HCT116 (cell line): Measurements from ENCODE around the gene TMEM14A. TPM values are rescaled to one million over a fixed set of nuclear protein-coding genes. Genes with fewer than 3 reads are reported as not detected.
A peak's percentile ranks its signal among the peaks of the same experiment; 100 is the strongest.

Source experiments
- ATAC-seq: fragments of 200-7000 bp; cut with Tn5 transposase; 2 replicates; pipeline ENCODE4 v1.9.1; 2020; ENCODE audit warnings: mild to moderate bottlenecking, moderate library complexity
- BruUV-seq: library from RNA; stranded (reverse); fragments of 400-500 nt; replicated peaks from 2 replicates; lab custom pipeline; 2021; lab: Mats Ljungman, UMichigan
- CTCF ChIA-PET: fragments of 300-600 bp; sonication (Branson Sonifier 250); formaldehyde crosslinking; loops from one replicate; lab custom pipeline; 2021; ENCODE audit warnings: antibody characterized with exemption; lab: Charles Lee
- POLR2A ChIA-PET: fragments of 300-600, 350-600 bp; sonication (Branson Sonifier 250); formaldehyde crosslinking; loops from one replicate; lab custom pipeline; 2021; ENCODE audit warnings: antibody characterized with exemption; lab: Charles Lee
- RAD21 ChIA-PET, 2 experiments: fragments of 300-600 bp; sonication (Branson Sonifier 250); formaldehyde crosslinking; loops; one replicate each; lab custom pipeline; 2023; ENCODE audit warnings: low total read pairs in 2 of 2; ENCODE audit not compliant: uncharacterized antibody in 2 of 2, unreplicated experiment in 2 of 2, low non-redundant PET in 1 of 2; lab: Charles Lee
- DNase-seq: peaks from one replicate; pipeline ENCODE4 v3.0.0-alpha.2; 2010; ENCODE audit warnings: low read depth, low spot score
- H2AFZ ChIP-seq: fragments of 200-600 bp; shearing (Covaris generic), sonication (generic); 2 replicates; pipeline ENCODE4 v1.6.1; 2017; ENCODE audit warnings: low read depth, mixed run types, mixed read lengths, antibody characterized with exemption, low read length; ENCODE audit not compliant: poor library complexity, severe bottlenecking
- H3K27ac ChIP-seq: 2 replicates; pipeline ENCODE4 v1.5.1; 2012; ENCODE audit warnings: low read depth, low read length
- H3K27me3 ChIP-seq: fragments of 200-600 bp; sonication (generic); 2 replicates; pipeline ENCODE4 v1.6.1; 2016; ENCODE audit warnings: mixed run types, low read length, mixed read lengths; ENCODE audit not compliant: insufficient read depth
- H3K36me3 ChIP-seq, 2 experiments: fragments of 200-500 bp in 1 of 2; fragments of 200-600 bp in 1 of 2; sonication (Bioruptor generic) in 1 of 2; sonication (generic) in 1 of 2; 2 replicates each; pipeline versions ENCODE4 v1.5.1 to v1.6.1; 2014 to 2016; ENCODE audit warnings: low read length in 2 of 2, inconsistent platforms in 1 of 2, mixed read lengths in 1 of 2, mixed run types in 1 of 2; ENCODE audit not compliant: insufficient read depth in 2 of 2, control insufficient read depth in 1 of 2
- H3K4me1 ChIP-seq, 2 experiments: fragments of 200-600 bp in 1 of 2; sonication (generic) in 1 of 2; 2 replicates each; pipeline versions ENCODE4 v1.5.1 to v1.6.1; 2012 to 2017; ENCODE audit warnings: low read length in 2 of 2, inconsistent platforms in 1 of 2, mild to moderate bottlenecking in 1 of 2, mixed read lengths in 1 of 2, mixed run types in 1 of 2, moderate library complexity in 1 of 2; ENCODE audit not compliant: insufficient read depth in 2 of 2, control insufficient read depth in 1 of 2
- H3K4me2 ChIP-seq: fragments of 200-600 bp; sonication (generic); 2 replicates; pipeline ENCODE4 v1.6.1; 2017; ENCODE audit warnings: mixed run types, low read length, mixed read lengths
- H3K4me3 ChIP-seq, 2 experiments: fragments of 200-600 bp in 1 of 2; sonication (generic) in 1 of 2; replicated peaks in 1 of 2; 2 replicates each; pipeline ENCODE4 v1.5.1; 2011 to 2016; ENCODE audit warnings: low read length in 2 of 2, control low read depth in 1 of 2, low read depth in 1 of 2, mild to moderate bottlenecking in 1 of 2, mixed read lengths in 1 of 2, mixed run types in 1 of 2
- H3K79me2 ChIP-seq: fragments of 200-600 bp; sonication (generic); 2 replicates; pipeline ENCODE4 v1.6.1; 2017; ENCODE audit warnings: mild to moderate bottlenecking, mixed run types, low read length, moderate library complexity, mixed read lengths; ENCODE audit not compliant: insufficient read depth
- H3K9ac ChIP-seq: fragments of 200-600 bp; sonication (generic); 2 replicates; pipeline ENCODE4 v1.6.1; 2016; ENCODE audit warnings: low read length, mixed read lengths
- H3K9me2 ChIP-seq: fragments of 200-600 bp; sonication (generic), shearing (Covaris generic); 2 replicates; pipeline ENCODE4 v1.6.1; 2017; ENCODE audit warnings: mixed run types, mild to moderate bottlenecking, moderate library complexity; ENCODE audit not compliant: insufficient read depth
- H3K9me3 ChIP-seq, 2 experiments: fragments of 200-500 bp in 1 of 2; fragments of 200-600 bp in 1 of 2; sonication (Bioruptor generic) in 1 of 2; sonication (generic) in 1 of 2; 2 replicates each; pipeline ENCODE4 v1.6.1; 2014 to 2017; ENCODE audit warnings: low read length in 2 of 2, mixed read lengths in 2 of 2, inconsistent platforms in 1 of 2, low read depth in 1 of 2, mild to moderate bottlenecking in 1 of 2, mixed run types in 1 of 2, moderate library complexity in 1 of 2; ENCODE audit not compliant: control insufficient read depth in 1 of 2, insufficient read depth in 1 of 2
- H4K20me1 ChIP-seq: fragments of 200-600 bp; sonication (generic), shearing (Covaris generic); 2 replicates; pipeline ENCODE4 v1.6.1; 2017; ENCODE audit warnings: mixed run types, mild to moderate bottlenecking, moderate library complexity; ENCODE audit not compliant: insufficient read depth
- EGR1 ChIP-seq: IDR thresholded peaks from 2 replicates; pipeline ENCODE4 v1.6.1; 2012; ENCODE audit warnings: low read depth
- ELF1 ChIP-seq: IDR thresholded peaks from 2 replicates; pipeline ENCODE4 v1.6.1; 2012; ENCODE audit warnings: low read depth, borderline replicate concordance
- EZH2 ChIP-seq: fragments of 200-600 bp; sonication (generic); IDR thresholded peaks from 2 replicates; pipeline ENCODE4 v1.6.1; 2017; ENCODE audit warnings: antibody characterized with exemption, mixed run types
- EZH2phosphoT487 ChIP-seq: fragments of 200-600 bp; IDR thresholded peaks from 2 replicates; pipeline ENCODE4 v1.6.1; 2018; ENCODE audit warnings: antibody characterized with exemption, borderline replicate concordance
- MAX ChIP-seq: IDR thresholded peaks from 2 replicates; pipeline ENCODE4 v1.6.1; 2012
- POLR2A ChIP-seq: IDR thresholded peaks from 2 replicates; pipeline ENCODE4 v1.7.0; 2011; ENCODE audit warnings: borderline replicate concordance; ENCODE audit not compliant: insufficient read depth, insufficient read length; ENCODE audit errors: extremely low read depth
- RAD21 ChIP-seq: IDR thresholded peaks from 2 replicates; pipeline ENCODE4 v1.6.1; 2012; ENCODE audit warnings: low read depth, mild to moderate bottlenecking
- SP1 ChIP-seq: IDR thresholded peaks from 2 replicates; pipeline ENCODE4 v1.6.1; 2012; ENCODE audit warnings: low read depth
- YY1 ChIP-seq: IDR thresholded peaks from 2 replicates; pipeline ENCODE4 v1.6.1; 2011; ENCODE audit warnings: low read length, low read depth, moderate library complexity, mild to moderate bottlenecking; ENCODE audit not compliant: insufficient replicate concordance; ENCODE audit errors: extremely low read depth
- ZBTB33 ChIP-seq: IDR thresholded peaks from 2 replicates; pipeline ENCODE4 v1.6.1; 2011; ENCODE audit warnings: mild to moderate bottlenecking, low read length, moderate library complexity; ENCODE audit not compliant: insufficient replicate concordance; ENCODE audit errors: extremely low read depth
- ZNF274 ChIP-seq: fragments of 200-500 bp; sonication (Bioruptor generic); IDR thresholded peaks from 2 replicates; pipeline ENCODE4 v1.6.1; 2014; ENCODE audit warnings: mild to moderate bottlenecking, low read depth, low read length, inconsistent platforms
- intact Hi-C: fragments of 100-400 bp; cut with micrococcal nuclease; formaldehyde crosslinking; loops from 2 replicates; pipeline ENCODE4 v1.10.0; 2022
- total RNA-seq: library from RNA; stranded (reverse); gene quantifications from one replicate; pipeline ENCODE4 v1.2.1, GENCODE V29; 2021; ENCODE audit not compliant: unreplicated experiment
- TF ChIP-seq, protein P1 (sequence below): IDR thresholded peaks from 2 replicates; pipeline ENCODE4 v1.6.1; 2012

The TMEM14A gene
- total RNA-seq, 1 experiment from 2014 or later, result 51.5 TPM

- no peaks in the 10 kb centered on the region for H3K36me3 ChIP-seq
- H3K9ac ChIP-seq, result peak overlapping the region; percentile 53; the same call in 1 of the 2 replicates
- ChIA-PET POLR2A (no interaction called here), RAD21 (no interaction called here), CTCF (no interaction called here)
- no peaks in the 10 kb centered on the region for H3K79me2 ChIP-seq
- H3K9me3 ChIP-seq, result no peaks in the 10 kb centered on the region
- peak overlapping the region; percentile 45 to 62 for H3K4me3 ChIP-seq
- H2AFZ ChIP-seq, result no peak overlapping the region
- peak overlapping the region; percentile 94 for H3K4me2 ChIP-seq
- DNase-seq, result no peak
- ATAC-seq, result no peak
- no peaks in the 10 kb centered on the region for H4K20me1 ChIP-seq
- no TSS peak for BruUV-seq
- no peaks in the 10 kb centered on the region for H3K9me2 ChIP-seq
- no peaks in the 10 kb centered on the region for H3K27me3 ChIP-seq
- intact Hi-C loops, result loop anchor here (5.0 kb wide), 1 partner anchor 163 kb away; no protein-coding TSS in a partner anchor
- no peak for TF ChIP-seq SP1
- TF ChIP-seq EGR1, result no peak
- TF ChIP-seq ZBTB33, result no peak
- H3K27ac ChIP-seq, result no peak overlapping the region
- peaks cover 5 to 21% of the 10 kb centered on the region in 2 experiments; a peak in 3 of 4 replicates for H3K4me1 ChIP-seq
Observed at GRCh38 chr6:52664991-52665686, 5.8 kb upstream of the TMEM14A start.

DNA sequence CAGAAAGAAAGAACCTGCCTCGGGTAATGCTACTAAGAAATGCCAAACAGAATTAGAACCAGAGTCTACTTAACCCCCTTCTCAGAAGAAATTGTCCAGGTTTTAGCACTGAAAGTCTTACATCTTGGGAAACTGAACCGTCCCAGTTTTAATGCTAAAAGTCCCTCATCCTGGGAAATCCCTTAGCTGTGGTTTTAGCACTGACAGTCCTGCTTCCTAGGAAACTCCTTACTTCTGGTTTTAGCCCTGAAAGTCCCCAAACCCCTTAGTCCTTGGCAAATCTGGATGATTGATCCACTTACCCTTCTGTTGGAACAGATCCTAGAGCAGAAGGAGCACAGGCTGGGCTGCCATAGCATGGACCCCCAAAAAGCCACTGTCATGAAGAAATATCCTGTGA, 4.8 kb upstream of the TMEM14A start:
- BruUV-seq, result no TSS peak
- no peaks in the 10 kb centered on the region for H4K20me1 ChIP-seq
- ChIA-PET POLR2A (no interaction called here), CTCF (no interaction called here), RAD21 (no interaction called here)
- H2AFZ ChIP-seq, result no peak overlapping the region
- no peak for TF ChIP-seq POLR2A
- TF ChIP-seq EGR1, result no peak
- no peak for TF ChIP-seq ELF1
- TF ChIP-seq EZH2, result no peak
- no peak for TF ChIP-seq MAX
- TF ChIP-seq, protein P1, sequence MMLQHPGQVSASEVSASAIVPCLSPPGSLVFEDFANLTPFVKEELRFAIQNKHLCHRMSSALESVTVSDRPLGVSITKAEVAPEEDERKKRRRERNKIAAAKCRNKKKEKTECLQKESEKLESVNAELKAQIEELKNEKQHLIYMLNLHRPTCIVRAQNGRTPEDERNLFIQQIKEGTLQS, result no peak
- TF ChIP-seq ZNF274, result no peak
- no peak for TF ChIP-seq RAD21
- no peak for TF ChIP-seq SP1
- TF ChIP-seq YY1, result no peak
- no peak for TF ChIP-seq EZH2phosphoT487
- no peaks in the 10 kb centered on the region for H3K36me3 ChIP-seq
- ATAC-seq (no peak), DNase-seq (no peak)
- no peak overlapping the region for H3K9ac ChIP-seq
- peaks cover 11 to 27% of the 10 kb centered on the region in 2 experiments for H3K4me1 ChIP-seq
- no peaks in the 10 kb centered on the region for H3K9me2 ChIP-seq
- H3K4me3 ChIP-seq, result no peak overlapping the region
- no peak overlapping the region for H3K27ac ChIP-seq
- intact Hi-C loops, result no loop called here
- H3K4me2 ChIP-seq, result no peak overlapping the region
- no peaks in the 10 kb centered on the region for H3K9me3 ChIP-seq
- H3K79me2 ChIP-seq, result no peaks in the 10 kb centered on the region
- no peaks in the 10 kb centered on the region for H3K27me3 ChIP-seq
